PC-3 (cell line): Measurements from ENCODE around the gene SUSD2.

ENCODE experiments used
- CTCF ChIP-seq: fragments of 300-600 bp; sonication (generic); conservative IDR thresholded peaks from 2 replicates; pipeline ENCODE4 v1.5.1; 2017; ENCODE audit warnings: antibody characterized with exemption, low read depth, mild to moderate bottlenecking, low read length
- EZH2 ChIP-seq: fragments of 300-600 bp; sonication (generic); IDR thresholded peaks from one replicate; pipeline ENCODE4 v1.6.1; 2017; ENCODE audit warnings: antibody characterized with exemption, mild to moderate bottlenecking, low read length; ENCODE audit not compliant: unreplicated experiment
- EZH2phosphoT487 ChIP-seq: fragments of 300-600 bp; sonication (generic); IDR thresholded peaks from 2 replicates; pipeline ENCODE4 v1.6.1; 2018; ENCODE audit warnings: mild to moderate bottlenecking, antibody characterized with exemption, low read length, borderline replicate concordance

GRCh38 chr22:24164243-24164642, 17.0 kb upstream of the SUSD2 start:
- TF ChIP-seq CTCF: no peak
- no peak for TF ChIP-seq EZH2
- TF ChIP-seq EZH2phosphoT487: no peak
